HFFc6 (cell line): ENCODE results near the gene DDX39A. TPM values are rescaled to one million over a fixed set of nuclear protein-coding genes. Genes with fewer than 3 reads are reported as not detected.

Experiments
- DNase-seq: peaks from one replicate; pipeline ENCODE4 v3.0.0-alpha.2; 2018
- H3K27ac Mint-ChIP-seq: 2 replicates; pipeline ENCODE4 v1.8.0; 2020; ENCODE audit warnings: mild to moderate bottlenecking, mixed read lengths
- H3K27me3 Mint-ChIP-seq: 2 replicates; pipeline ENCODE4 v1.8.0; 2021; ENCODE audit warnings: mild to moderate bottlenecking, moderate library complexity, mixed read lengths; ENCODE audit not compliant: insufficient read depth
- H3K36me3 Mint-ChIP-seq: 2 replicates; pipeline ENCODE4 v1.8.0; 2021; ENCODE audit warnings: low read depth, mixed read lengths
- H3K4me1 Mint-ChIP-seq: 2 replicates; pipeline ENCODE4 v1.8.0; 2020; ENCODE audit warnings: low read depth, mixed read lengths
- H3K4me3 Mint-ChIP-seq: 2 replicates; pipeline ENCODE4 v1.8.0; 2020; ENCODE audit warnings: mild to moderate bottlenecking, moderate library complexity, mixed read lengths
- H3K9me3 Mint-ChIP-seq: 2 replicates; pipeline ENCODE4 v1.8.0; 2020; ENCODE audit warnings: mild to moderate bottlenecking, mixed read lengths
- total RNA-seq, 6 experiments: library from RNA; stranded (reverse); fragmentation: NEBNext Ultra II Directional; extraction: Animal tissue kit (Norgen Biotek cat#: 25700); gene quantifications; 2 replicates in 1 of 6; 3 replicates in 5 of 6; pipeline ENCODE4 v1.2.3, GENCODE V29; 2021
- TF ChIP-seq, protein P1 (sequence below): fragments of 200-600 bp; sonication (generic); IDR thresholded peaks from 2 replicates; pipeline ENCODE4 v1.5.0; 2021; ENCODE audit warnings: antibody characterized with exemption, mild to moderate bottlenecking

DDX39A gene
- total RNA-seq, 6 experiments from 2014 or later = 52.5 to 82.7 (median 78.0) TPM

DNA sequence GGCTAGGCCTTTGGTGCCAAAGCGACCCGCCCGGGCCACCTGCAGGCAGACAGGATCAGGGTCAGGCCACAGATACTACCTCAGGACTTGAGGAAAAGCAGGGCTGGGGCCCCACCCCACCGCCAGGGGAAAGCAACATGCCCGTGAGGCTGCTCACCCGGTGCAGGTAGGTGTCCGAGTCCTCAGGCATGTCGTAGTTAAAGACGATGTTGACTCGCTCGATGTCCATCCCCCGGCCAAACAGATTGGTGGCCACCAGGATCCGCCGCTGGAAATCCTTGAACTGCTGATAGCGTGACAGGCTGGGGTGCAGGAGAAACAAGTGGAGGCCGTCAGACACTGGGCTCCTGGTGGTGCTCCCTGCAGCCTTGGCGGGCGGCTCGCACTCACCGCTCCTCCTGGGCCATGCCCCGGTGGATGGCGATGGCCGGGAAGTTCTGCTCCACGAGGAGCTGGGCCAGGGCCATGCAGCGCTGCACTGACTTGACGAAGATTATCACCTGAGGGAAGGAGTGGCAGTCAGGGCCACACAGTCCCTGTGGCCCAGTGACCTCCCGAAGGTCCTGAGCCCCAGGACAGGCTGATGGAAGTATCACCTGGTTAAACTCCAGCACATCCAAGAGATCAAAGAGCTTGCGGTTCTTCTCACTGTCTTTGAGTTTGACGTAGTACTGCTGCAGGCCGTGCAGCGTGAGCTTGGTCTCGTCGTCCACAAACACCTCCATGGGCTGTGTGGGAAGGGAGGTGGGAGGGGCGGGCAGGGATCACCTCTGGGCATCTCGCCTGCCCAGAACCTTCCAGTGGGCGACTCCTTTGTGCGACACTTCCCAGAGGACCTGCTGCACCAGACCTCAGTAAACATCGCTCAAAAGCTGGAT is 9.8 kb downstream of the DDX39A start:
- Mint-ChIP-seq H3K9me3 (peaks cover 7% of the 10 kb centered on the region; the same call in 1 of the 2 replicates), H3K4me3 (no peak overlapping the region), H3K27me3 (peaks cover 12% of the 10 kb centered on the region), H3K36me3 (peaks cover 37% of the 10 kb centered on the region), H3K27ac (no peak overlapping the region), H3K4me1 (peaks cover 10% of the 10 kb centered on the region; the same call in 1 of the 2 replicates)
- DNase-seq = no peak
- TF ChIP-seq, protein P1, sequence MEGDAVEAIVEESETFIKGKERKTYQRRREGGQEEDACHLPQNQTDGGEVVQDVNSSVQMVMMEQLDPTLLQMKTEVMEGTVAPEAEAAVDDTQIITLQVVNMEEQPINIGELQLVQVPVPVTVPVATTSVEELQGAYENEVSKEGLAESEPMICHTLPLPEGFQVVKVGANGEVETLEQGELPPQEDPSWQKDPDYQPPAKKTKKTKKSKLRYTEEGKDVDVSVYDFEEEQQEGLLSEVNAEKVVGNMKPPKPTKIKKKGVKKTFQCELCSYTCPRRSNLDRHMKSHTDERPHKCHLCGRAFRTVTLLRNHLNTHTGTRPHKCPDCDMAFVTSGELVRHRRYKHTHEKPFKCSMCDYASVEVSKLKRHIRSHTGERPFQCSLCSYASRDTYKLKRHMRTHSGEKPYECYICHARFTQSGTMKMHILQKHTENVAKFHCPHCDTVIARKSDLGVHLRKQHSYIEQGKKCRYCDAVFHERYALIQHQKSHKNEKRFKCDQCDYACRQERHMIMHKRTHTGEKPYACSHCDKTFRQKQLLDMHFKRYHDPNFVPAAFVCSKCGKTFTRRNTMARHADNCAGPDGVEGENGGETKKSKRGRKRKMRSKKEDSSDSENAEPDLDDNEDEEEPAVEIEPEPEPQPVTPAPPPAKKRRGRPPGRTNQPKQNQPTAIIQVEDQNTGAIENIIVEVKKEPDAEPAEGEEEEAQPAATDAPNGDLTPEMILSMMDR = no peak

DNA sequence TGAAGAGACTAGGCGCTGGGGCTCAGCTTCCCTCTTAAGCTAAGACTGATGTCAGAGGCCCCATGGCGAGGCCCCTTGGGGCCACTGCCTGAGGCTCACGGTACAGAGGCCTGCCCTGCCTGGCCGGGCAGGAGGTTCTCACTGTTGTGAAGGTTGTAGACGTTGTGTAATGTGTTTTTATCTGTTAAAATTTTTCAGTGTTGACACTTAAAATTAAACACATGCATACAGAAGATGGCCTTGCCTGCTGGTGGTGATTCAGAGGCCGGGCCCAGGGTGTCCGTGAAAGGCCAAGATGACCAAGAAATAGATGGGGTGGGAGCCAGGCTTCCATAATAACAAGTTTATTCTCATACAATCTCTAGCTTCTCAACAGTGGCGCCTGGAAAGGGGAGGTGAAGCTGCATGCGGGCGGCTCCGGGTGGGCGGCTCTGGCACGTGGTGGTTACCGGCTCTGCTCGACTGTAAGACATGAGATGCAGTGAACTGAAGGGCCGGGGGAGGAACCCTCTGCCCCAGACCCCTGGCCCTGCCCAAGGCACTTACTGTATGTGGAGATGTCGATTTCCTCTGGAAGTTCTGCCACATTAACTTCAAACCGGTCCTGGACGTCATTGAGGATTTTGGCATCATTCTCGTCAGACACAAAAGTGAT is 10.5 kb downstream of the DDX39A start:
- TF ChIP-seq, protein P1 = no peak
- no peak overlapping the region for H3K4me3 Mint-ChIP-seq
- DNase-seq = no peak
- peaks cover 12% of the 10 kb centered on the region for H3K27me3 Mint-ChIP-seq
- H3K36me3 Mint-ChIP-seq = peaks cover 41% of the 10 kb centered on the region
- H3K4me1 Mint-ChIP-seq = peaks cover 5% of the 10 kb centered on the region; the same call in 1 of the 2 replicates
- H3K9me3 Mint-ChIP-seq = peaks cover 7% of the 10 kb centered on the region; the same call in 1 of the 2 replicates
- H3K27ac Mint-ChIP-seq = peak overlapping the region; percentile 8; the same call in 1 of the 2 replicates

DNA sequence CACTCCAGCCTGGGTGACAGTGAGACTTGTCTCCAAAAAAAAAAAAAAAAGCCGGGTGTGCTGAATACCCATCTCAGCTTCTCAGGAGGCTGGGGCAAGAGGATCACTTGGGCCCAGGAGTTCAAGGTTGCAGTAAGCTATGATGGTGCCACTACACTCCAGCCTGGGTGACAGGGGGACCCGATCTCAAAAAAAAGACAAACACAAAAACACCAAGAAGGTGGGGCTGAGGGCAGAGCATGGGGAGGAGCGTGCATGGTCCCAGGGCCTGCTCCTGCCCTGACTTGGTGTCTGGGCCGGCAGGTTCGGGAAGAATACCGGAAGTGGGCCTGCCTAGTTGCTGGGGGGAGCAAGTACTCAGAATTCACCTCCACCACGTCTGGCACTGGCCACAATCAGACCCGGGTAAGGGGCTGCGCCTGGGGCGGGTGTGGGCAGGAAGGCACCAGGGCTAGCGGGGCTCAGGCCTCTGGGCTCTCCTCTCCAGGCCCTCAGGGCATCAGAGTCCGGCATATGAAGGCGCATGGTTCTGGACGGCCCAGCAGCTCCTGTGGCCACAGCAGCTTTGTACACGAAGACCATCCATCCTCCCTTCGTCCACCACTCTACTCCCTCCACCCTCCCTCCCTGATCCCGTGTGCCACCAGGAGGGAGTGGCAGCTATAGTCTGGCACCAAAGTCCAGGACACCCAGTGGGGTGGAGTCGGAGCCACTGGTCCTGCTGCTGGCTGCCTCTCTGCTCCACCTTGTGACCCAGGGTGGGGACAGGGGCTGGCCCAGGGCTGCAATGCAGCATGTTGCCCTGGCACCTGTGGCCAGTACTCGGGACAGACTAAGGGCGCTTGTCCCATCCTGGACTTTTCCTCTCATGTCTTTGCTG is 11.3 kb downstream of the DDX39A start:
- Mint-ChIP-seq H3K27ac (peak overlapping the region; percentile 44; the same call in 1 of the 2 replicates), H3K9me3 (peaks cover 7% of the 10 kb centered on the region; the same call in 1 of the 2 replicates)
- no peak for DNase-seq

DNA sequence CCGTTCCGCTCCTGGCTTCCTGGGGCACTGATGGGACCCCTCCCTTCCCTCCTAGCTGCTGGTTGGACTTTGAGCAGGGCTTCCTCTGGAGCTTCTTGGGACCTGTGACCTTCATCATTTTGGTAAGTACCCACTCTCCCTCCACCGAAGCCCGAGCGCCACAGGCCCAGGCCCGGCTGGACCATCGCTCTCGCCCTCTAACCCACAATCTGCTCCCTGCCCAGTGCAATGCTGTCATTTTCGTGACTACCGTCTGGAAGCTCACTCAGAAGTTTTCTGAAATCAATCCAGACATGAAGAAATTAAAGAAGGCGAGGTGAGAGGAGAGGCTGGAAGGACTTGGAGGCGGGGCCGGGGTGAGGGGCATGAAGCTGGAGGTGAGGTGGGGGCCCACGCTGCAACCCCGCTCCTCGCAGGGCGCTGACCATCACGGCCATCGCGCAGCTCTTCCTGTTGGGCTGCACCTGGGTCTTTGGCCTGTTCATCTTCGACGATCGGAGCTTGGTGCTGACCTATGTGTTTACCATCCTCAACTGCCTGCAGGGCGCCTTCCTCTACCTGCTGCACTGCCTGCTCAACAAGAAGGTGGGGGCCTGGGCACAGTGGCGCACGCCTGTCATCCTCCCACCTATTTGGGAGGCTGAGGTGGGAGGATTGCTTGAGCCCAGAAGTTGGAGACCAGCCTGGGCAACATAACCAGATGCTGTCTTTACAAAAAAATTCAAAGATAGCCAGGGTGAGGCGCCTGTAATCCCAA is 12.3 kb downstream of the DDX39A start:
- DNase-seq = no peak
- peaks cover 7% of the 10 kb centered on the region; the same call in 1 of the 2 replicates for H3K9me3 Mint-ChIP-seq
- H3K27ac Mint-ChIP-seq = no peak overlapping the region

More for the DNA sequence above, 11.3 kb downstream of the DDX39A start:
- no peak overlapping the region for H3K4me3 Mint-ChIP-seq
- H3K4me1 Mint-ChIP-seq = peaks cover under 1% of the 10 kb centered on the region; the same call in 1 of the 2 replicates
- TF ChIP-seq, protein P1 = no peak
- H3K36me3 Mint-ChIP-seq = peaks cover 41% of the 10 kb centered on the region
- peaks cover 11% of the 10 kb centered on the region for H3K27me3 Mint-ChIP-seq

More for the DNA sequence above, 12.3 kb downstream of the DDX39A start:
- TF ChIP-seq, protein P1 = no peak
- H3K36me3 Mint-ChIP-seq = peaks cover 46% of the 10 kb centered on the region
- peaks cover 11% of the 10 kb centered on the region for H3K27me3 Mint-ChIP-seq
- peaks cover 11% of the 10 kb centered on the region; the same call in 1 of the 2 replicates for H3K4me1 Mint-ChIP-seq
- H3K4me3 Mint-ChIP-seq = no peak overlapping the region
